ENCODE measurements around the gene DHRS4. TPM values are rescaled to one million over a fixed set of nuclear protein-coding genes. Genes with fewer than 3 reads are reported as not detected.
"Not testable (repeated sequence)": the region's sequence is repeated elsewhere in the genome, so short reads cannot be mapped to it uniquely, and the experiment has no call there.

The DHRS4 gene
- total and polyA plus RNA-seq, 2 of the 13 experiments (the other 11 are each of a cell fraction or from before 2014, with no cell fraction given), result 23.9 to 45.1 TPM

GRCh38 chr14:23942587-23942986, 11.0 kb upstream of the DHRS4 start (continued):
- TF ChIP-seq ZNF281 (CRISPR knock-in tag; IDR thresholded peaks at IDR 0.05; ENCODE audit: borderline replicate concordance), result peak; percentile 71
- no peak for TF ChIP-seq CBFB (CRISPR knock-in tag; IDR thresholded peaks at IDR 0.05)
- no peak for TF ChIP-seq SRSF9 (IDR thresholded peaks at IDR 0.05; ENCODE audit: borderline replicate concordance, insufficient read depth, low read depth, low read length, poor library complexity, severe bottlenecking)

- H3K27me3 ChIP-seq (ENCODE audit: control insufficient read depth in 1 of 2, insufficient read depth in 2 of 2, low read length in 2 of 2); H3K9me3 ChIP-seq (ENCODE audit: low read length); H3K36me3 ChIP-seq (replicated peaks in 1 of 2; ENCODE audit: control insufficient read depth in 1 of 2, insufficient read depth in 2 of 2, low read length in 2 of 2); H3K9ac ChIP-seq (ENCODE audit: insufficient read depth, low read depth, low read length); H3K79me2 ChIP-seq (ENCODE audit: insufficient read depth, low read length); BruUV-seq (replicated peaks); in situ Hi-C loops (cut with HindIII; ENCODE audit: extremely low pct_ligation_motif_present, low pct_unique_long_range_greater_than_20kb); ATAC-seq; CTCF ChIA-PET (ENCODE audit: low intra/inter-chr PET ratio, low total read pairs); intact Hi-C loops (cut with micrococcal nuclease; ENCODE audit: unreplicated experiment); POLR2A ChIA-PET; H4K20me1 ChIP-seq (ENCODE audit: insufficient read depth, low read length); H3K27ac ChIP-seq (ENCODE audit: extremely low read length, insufficient read depth, low read length); DNase-seq (ENCODE audit: low spot score); H3K4me3 ChIP-seq (replicated peaks in 1 of 3; ENCODE audit: insufficient read depth in 1 of 3, low read depth in 2 of 3, low read length in 3 of 3); H2AFZ ChIP-seq (ENCODE audit: low read length); H3K4me2 ChIP-seq (ENCODE audit: low read depth, low read length); FAIRE-seq: not testable (repeated sequence)
- WGBS (ENCODE audit: low lambda C conversion rate), result 88% methylated on average over 2 of the region's 2 CpGs
- peaks cover 19% of the 10 kb centered on the region for H3K4me1 ChIP-seq (ENCODE audit: insufficient read depth, low read length)
- TF ChIP-seq HNRNPK (IDR thresholded peaks at IDR 0.05; ENCODE audit: low read depth, low read length, poor library complexity, severe bottlenecking), result peak; percentile 34
Measured at GRCh38 chr14:23949069-23949468, 4.5 kb upstream of the DHRS4 start.
